ENCODE measurements around the gene MRPL48.

DNA sequence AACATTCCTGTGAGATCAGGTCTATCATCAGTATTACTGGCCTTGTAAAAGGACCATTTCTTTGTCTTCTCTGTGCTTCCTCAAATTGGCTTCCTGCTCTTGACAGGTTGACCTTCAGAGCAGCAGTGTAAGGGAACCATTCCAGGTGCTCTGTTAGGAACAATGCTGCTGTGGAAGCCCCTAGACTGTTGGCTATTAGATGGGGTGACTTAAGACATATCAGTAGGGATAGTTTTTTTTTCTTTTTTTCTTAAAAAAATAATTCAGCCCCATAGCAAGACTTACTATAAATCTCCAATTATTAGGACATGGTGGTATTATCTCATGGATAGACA is 51.4 kb downstream of the MRPL48 start:
- TF ChIP-seq CTCF (IDR thresholded peaks at IDR 0.05), result no peak
- no peak for TF ChIP-seq ZFX (IDR thresholded peaks at IDR 0.05; ENCODE audit: borderline replicate concordance)

Data from 22Rv1 (cell line).